Right lobe of liver (tissue), 4 donors: ENCODE data around the gene SCN5A.

Experiments
- CTCF ChIP-seq, 4 donors: fragments of 200-600 bp in 3 of 4; fragments of 450-650 bp in 1 of 4; IDR thresholded peaks; one replicate each; pipeline versions ENCODE4 v1.5.1 to v1.8.0; 2016 to 2022; ENCODE audit warnings: antibody characterized with exemption in 4 of 4, mild to moderate bottlenecking in 2 of 4
- POLR2A ChIP-seq: fragments of 450-650 bp; IDR thresholded peaks from one replicate; pipeline ENCODE4 v1.6.1; 2017; ENCODE audit warnings: antibody characterized with exemption, mild to moderate bottlenecking
- donor health status: DM: no; HTN: no; CAD: no.
- donor health status: DM: no; HTN: no; CAD: no.
- donor health status: DM: no; HTN: yes; CAD: no.

GRCh38 chr3:38648659-38649499 lies 608 bp downstream of the SCN5A start:
- TF ChIP-seq CTCF (IDR thresholded peaks at IDR 0.05) = no peak
- TF ChIP-seq POLR2A = no peak
